Panc1 (cell line): ENCODE data around the gene ADISSP. TPM values are rescaled to one million over a fixed set of nuclear protein-coding genes. Genes with fewer than 3 reads are reported as not detected.

Experiments used
- ATAC-seq: fragments of 200-7000 bp; cut with Tn5 transposase; 2 replicates; pipeline ENCODE4 v1.9.1; 2020; ENCODE audit warnings: mild to moderate bottlenecking, moderate library complexity
- Bru-seq: library from RNA; stranded (reverse); fragments of 400-500 nt; gene quantifications from one replicate; lab custom pipeline; 2021; lab: Mats Ljungman, UMichigan
- BruChase-seq, 2 experiments: library from RNA; stranded (reverse); fragments of 400-500 nt; gene quantifications; one replicate each; lab custom pipeline; 2021; lab: Mats Ljungman, UMichigan
- BruUV-seq: library from RNA; stranded (reverse); fragments of 400-500 nt; replicated peaks from 2 replicates; lab custom pipeline; 2021; lab: Mats Ljungman, UMichigan
- CTCF ChIA-PET: fragments of 300-600 bp; sonication (Branson Sonifier 250); formaldehyde crosslinking; loops from one replicate; lab custom pipeline; 2022; ENCODE audit warnings: antibody characterized with exemption; lab: Charles Lee
- POLR2A ChIA-PET: fragments of 300-600 bp; sonication (Branson Sonifier 250); formaldehyde crosslinking; loops from one replicate; lab custom pipeline; 2022; ENCODE audit warnings: antibody characterized with exemption; lab: Charles Lee
- DNase-seq: peaks from one replicate; pipeline ENCODE4 v3.0.0-alpha.2; 2010; ENCODE audit warnings: low read depth, low spot score
- H3K27ac ChIP-seq: 2 replicates; pipeline ENCODE4 v1.5.1; 2011; ENCODE audit warnings: mild to moderate bottlenecking, low read length, inconsistent platforms
- H3K27me3 ChIP-seq: fragments of 200-500 bp; sonication (Bioruptor generic); 2 replicates; pipeline ENCODE4 v1.6.0; 2014; ENCODE audit warnings: low read length, inconsistent platforms; ENCODE audit not compliant: control insufficient read depth, insufficient read depth
- H3K36me3 ChIP-seq: fragments of 200-500 bp; sonication (Bioruptor generic); 2 replicates; pipeline ENCODE4 v1.5.1; 2014; ENCODE audit warnings: inconsistent platforms, mild to moderate bottlenecking, low read length, moderate library complexity; ENCODE audit not compliant: control insufficient read depth, insufficient read depth
- H3K4me1 ChIP-seq: 2 replicates; pipeline ENCODE4 v1.5.1; 2011; ENCODE audit warnings: inconsistent platforms, mild to moderate bottlenecking, low read length, moderate library complexity; ENCODE audit not compliant: control insufficient read depth, insufficient read depth
- H3K4me3 ChIP-seq, 2 experiments: 2 replicates each; pipeline ENCODE4 v1.5.1; 2011 to 2012; ENCODE audit warnings: low read depth in 2 of 2, low read length in 2 of 2, mild to moderate bottlenecking in 2 of 2, inconsistent platforms in 1 of 2, moderate library complexity in 1 of 2
- H3K9me3 ChIP-seq: fragments of 200-500 bp; sonication (Bioruptor generic); 2 replicates; pipeline ENCODE4 v1.5.1; 2014; ENCODE audit warnings: low read depth, mild to moderate bottlenecking, inconsistent platforms, low read length, moderate library complexity; ENCODE audit not compliant: control insufficient read depth, insufficient read depth
- POLR2AphosphoS5 ChIP-seq: IDR thresholded peaks from 2 replicates; pipeline ENCODE4 v1.6.1; 2012; ENCODE audit warnings: mild to moderate bottlenecking, low read depth, low read length, moderate library complexity
- SIN3A ChIP-seq: IDR thresholded peaks from 2 replicates; pipeline ENCODE4 v1.6.1; 2012; ENCODE audit warnings: low read depth, mild to moderate bottlenecking, low read length, moderate library complexity, borderline replicate concordance; ENCODE audit not compliant: insufficient read depth
- TCF7L2 ChIP-seq: IDR thresholded peaks from 2 replicates; pipeline ENCODE4 v1.6.1; 2011; ENCODE audit warnings: mild to moderate bottlenecking, low read depth, low read length, inconsistent platforms
- in situ Hi-C: cut with HindIII; loops from 2 replicates; pipeline ENCODE4 v1.10.0; 2016; ENCODE audit warnings: low sequenced_read_pairs, low pct_unique_long_range_greater_than_20kb
- intact Hi-C: fragments of 100-400 bp; cut with micrococcal nuclease; formaldehyde crosslinking; loops from one replicate; pipeline ENCODE4 v1.10.0; 2022; ENCODE audit not compliant: unreplicated experiment
- long read RNA-seq: library from polyadenylated mRNA; unstranded; transcript quantifications from one replicate; pipeline ENCODE4 v2.0.0, GENCODE V29; 2021; ENCODE audit not compliant: unreplicated experiment
- polyA plus RNA-seq: library from polyadenylated mRNA; unstranded; fragments of >200 nt; gene quantifications from one replicate; pipeline ENCODE4 v1.2.1, GENCODE V29; 2012; ENCODE audit warnings: missing spikeins; ENCODE audit not compliant: insufficient read length
- total RNA-seq: library from RNA; stranded (reverse); gene quantifications from one replicate; pipeline ENCODE4 v1.2.1, GENCODE V29; 2021; ENCODE audit not compliant: unreplicated experiment
- TF ChIP-seq, protein P1 (sequence below): fragments of 450-650 bp; IDR thresholded peaks from 2 replicates; pipeline ENCODE4 v1.5.1; 2017; ENCODE audit warnings: mild to moderate bottlenecking
- TF ChIP-seq, protein P2 (sequence below), 2 experiments: IDR thresholded peaks; 2 replicates each; pipeline ENCODE4 v1.6.1; 2011 to 2012; ENCODE audit warnings: low read depth in 2 of 2, control low read depth in 1 of 2, low read length in 1 of 2, mild to moderate bottlenecking in 1 of 2, moderate library complexity in 1 of 2; ENCODE audit not compliant: insufficient read depth in 1 of 2

Gene ADISSP
- total RNA-seq (100 TPM), Bru-seq, nascent RNA (percentile 57 among the genes with signal in this experiment), BruChase-seq, experiment 1, labeled RNA remaining after a 2-hour chase (percentile 61 among the genes with signal in this experiment), BruChase-seq, experiment 2, labeled RNA remaining after a 6-hour chase (percentile 65 among the genes with signal in this experiment)
- polyA plus RNA-seq = 137 TPM
- long read RNA-seq, transcript C20orf27-202 (6 exons, 1,886 nt) = major isoform, 114 of 168 reads
- long read RNA-seq, partial matches to known transcripts = 46 of 168 reads
- long read RNA-seq, other reads (novel, unspliced or antisense) = 5 of 168 reads

DNA sequence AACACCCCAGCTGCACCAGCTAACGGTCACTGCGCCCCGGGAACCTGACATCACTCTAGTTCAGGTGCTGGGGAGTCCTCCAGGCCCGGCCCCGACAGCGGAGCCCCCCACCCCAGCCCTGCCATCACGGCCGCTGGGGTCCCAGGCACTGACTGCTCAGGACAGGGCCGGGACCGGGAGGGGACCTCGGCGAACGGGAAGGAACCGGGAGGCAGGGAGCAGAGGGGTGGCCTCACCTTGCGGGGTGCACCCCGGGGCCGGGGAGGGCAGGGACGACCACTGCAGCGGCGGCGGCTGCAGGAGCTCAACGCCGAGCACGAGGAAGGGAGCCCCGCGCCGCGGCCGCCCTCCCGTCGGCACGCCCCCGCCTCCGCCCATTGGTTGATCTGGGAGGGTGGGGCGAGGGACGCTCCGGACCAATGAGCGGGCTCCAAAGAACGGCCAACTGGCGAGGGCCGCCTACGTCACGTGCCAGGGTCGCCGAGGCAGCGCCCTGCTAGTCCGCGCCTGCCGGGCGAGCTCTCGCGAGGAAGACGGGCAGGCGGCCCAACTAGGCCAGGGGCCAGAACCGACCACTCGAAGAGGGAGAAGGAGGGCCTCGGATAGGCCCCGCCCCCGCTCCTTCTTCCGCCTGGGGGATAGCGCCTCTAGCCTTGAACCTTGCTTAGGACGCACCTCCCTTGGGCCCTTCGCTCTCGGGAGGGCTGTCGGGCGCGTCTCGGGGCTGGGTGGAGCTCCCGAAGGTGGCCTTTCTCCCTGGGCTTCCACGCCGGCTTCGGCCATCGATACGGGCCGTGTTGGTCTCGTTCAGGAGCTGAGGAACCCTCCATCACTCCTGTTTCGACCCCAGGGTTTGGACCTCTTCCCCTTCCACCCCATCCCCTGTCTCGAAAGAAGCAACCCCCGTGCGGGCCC is at the start of gene ADISSP:
TSS of gene ADISSP (minus strand) at position 327 of the 915 bp plus-strand sequence. CDS start 7,653 bp downstream, outside the sequence.
- intact Hi-C loops = loop anchor here (5.0 kb wide), 1 partner anchor 90 kb away; no protein-coding TSS in a partner anchor
- BruUV-seq = no TSS peak
- Histone ChIP-seq H3K9me3 (no peaks in the 10 kb centered on the region), H3K4me3 (peak within 1 kb of the TSS; percentile 86 to 89), H3K27ac (peak within 1 kb of the TSS; percentile 90), H3K27me3 (no peaks in the 10 kb centered on the region), H3K36me3 (no peaks in the 10 kb centered on the region; the same call in 1 of the 2 replicates), H3K4me1 (peaks cover 19% of the 10 kb centered on the region)
- CTCF ChIA-PET = interaction anchor here (0.6 to 2.1 kb wide), 8 partner anchors 10 to 215 kb away, joined by 3 to 10 read pairs (median 4); partner anchors contain the start of gene SPEF1
- TF ChIP-seq SIN3A (peak; percentile 83; the same call in 1 of the 2 replicates), TCF7L2 (no peak), POLR2AphosphoS5 (peak; percentile 75; the same call in 1 of the 2 replicates)
- TF ChIP-seq, protein P1, sequence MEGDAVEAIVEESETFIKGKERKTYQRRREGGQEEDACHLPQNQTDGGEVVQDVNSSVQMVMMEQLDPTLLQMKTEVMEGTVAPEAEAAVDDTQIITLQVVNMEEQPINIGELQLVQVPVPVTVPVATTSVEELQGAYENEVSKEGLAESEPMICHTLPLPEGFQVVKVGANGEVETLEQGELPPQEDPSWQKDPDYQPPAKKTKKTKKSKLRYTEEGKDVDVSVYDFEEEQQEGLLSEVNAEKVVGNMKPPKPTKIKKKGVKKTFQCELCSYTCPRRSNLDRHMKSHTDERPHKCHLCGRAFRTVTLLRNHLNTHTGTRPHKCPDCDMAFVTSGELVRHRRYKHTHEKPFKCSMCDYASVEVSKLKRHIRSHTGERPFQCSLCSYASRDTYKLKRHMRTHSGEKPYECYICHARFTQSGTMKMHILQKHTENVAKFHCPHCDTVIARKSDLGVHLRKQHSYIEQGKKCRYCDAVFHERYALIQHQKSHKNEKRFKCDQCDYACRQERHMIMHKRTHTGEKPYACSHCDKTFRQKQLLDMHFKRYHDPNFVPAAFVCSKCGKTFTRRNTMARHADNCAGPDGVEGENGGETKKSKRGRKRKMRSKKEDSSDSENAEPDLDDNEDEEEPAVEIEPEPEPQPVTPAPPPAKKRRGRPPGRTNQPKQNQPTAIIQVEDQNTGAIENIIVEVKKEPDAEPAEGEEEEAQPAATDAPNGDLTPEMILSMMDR = no peak
- DNase-seq = peak; percentile 88
- POLR2A ChIA-PET = interaction anchor here (0.5 to 1.0 kb wide), 6 partner anchors 11 to 126 kb away, joined by 3 to 5 read pairs (median 3); no protein-coding TSS in a partner anchor
- peak; percentile 94 for ATAC-seq
- in situ Hi-C loops = no loop called here

DNA sequence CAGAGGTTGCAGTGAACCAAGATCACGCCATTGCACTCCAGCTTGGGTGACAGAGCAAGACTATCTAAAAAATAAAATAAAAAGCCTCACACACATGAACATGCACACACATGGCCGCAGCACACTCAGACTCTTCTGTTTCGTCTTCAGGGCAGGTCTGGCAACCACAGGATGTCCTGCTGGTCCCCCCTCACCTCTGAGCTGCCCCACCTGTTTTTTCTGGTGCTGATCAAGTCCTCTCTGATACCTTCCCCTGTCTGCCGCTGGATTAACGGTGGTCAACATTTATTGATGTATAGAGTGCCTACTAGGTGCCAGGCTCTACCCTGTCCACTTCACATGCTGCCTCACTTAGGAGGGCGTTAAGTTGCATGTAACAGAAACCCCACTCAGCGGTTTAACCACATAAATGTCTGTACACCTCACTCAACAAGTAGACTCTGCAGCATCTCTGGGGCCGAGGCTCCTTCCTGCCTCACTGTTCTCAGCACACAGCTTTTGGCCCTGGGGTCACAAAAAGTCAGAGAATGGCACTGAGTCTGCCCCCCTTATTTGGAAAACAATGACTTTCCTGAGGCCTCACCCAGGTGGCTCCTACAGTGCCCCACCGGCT is 48.3 kb upstream of the ADISSP start:
- in situ Hi-C loops (no loop called here), intact Hi-C loops (no loop called here)
- DNase-seq = no peak
- BruUV-seq = no TSS peak
- POLR2A ChIA-PET = no interaction called here
- Histone ChIP-seq H3K27ac (peak overlapping the region; percentile 64), H3K27me3 (no peaks in the 10 kb centered on the region), H3K4me3 (no peak overlapping the region), H3K9me3 (no peaks in the 10 kb centered on the region), H3K36me3 (no peaks in the 10 kb centered on the region), H3K4me1 (peaks cover 52% of the 10 kb centered on the region)
- TF ChIP-seq, protein P2, sequence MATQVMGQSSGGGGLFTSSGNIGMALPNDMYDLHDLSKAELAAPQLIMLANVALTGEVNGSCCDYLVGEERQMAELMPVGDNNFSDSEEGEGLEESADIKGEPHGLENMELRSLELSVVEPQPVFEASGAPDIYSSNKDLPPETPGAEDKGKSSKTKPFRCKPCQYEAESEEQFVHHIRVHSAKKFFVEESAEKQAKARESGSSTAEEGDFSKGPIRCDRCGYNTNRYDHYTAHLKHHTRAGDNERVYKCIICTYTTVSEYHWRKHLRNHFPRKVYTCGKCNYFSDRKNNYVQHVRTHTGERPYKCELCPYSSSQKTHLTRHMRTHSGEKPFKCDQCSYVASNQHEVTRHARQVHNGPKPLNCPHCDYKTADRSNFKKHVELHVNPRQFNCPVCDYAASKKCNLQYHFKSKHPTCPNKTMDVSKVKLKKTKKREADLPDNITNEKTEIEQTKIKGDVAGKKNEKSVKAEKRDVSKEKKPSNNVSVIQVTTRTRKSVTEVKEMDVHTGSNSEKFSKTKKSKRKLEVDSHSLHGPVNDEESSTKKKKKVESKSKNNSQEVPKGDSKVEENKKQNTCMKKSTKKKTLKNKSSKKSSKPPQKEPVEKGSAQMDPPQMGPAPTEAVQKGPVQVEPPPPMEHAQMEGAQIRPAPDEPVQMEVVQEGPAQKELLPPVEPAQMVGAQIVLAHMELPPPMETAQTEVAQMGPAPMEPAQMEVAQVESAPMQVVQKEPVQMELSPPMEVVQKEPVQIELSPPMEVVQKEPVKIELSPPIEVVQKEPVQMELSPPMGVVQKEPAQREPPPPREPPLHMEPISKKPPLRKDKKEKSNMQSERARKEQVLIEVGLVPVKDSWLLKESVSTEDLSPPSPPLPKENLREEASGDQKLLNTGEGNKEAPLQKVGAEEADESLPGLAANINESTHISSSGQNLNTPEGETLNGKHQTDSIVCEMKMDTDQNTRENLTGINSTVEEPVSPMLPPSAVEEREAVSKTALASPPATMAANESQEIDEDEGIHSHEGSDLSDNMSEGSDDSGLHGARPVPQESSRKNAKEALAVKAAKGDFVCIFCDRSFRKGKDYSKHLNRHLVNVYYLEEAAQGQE (IDR thresholded peaks at IDR 0.05; ENCODE audit: insufficient read depth in 1 of 2, low read depth in 2 of 2, low read length in 1 of 2) = no peak
- TF ChIP-seq SIN3A (no peak), POLR2AphosphoS5 (no peak), TCF7L2 (no peak)
- TF ChIP-seq, protein P1 = no peak
- CTCF ChIA-PET = no interaction called here
- ATAC-seq = no peak
